Measurements from ENCODE around the gene RSRC2.

- TF ChIP-seq SUZ12 (IDR thresholded peaks at IDR 0.05; ENCODE audit: extremely low read depth, insufficient read depth, insufficient read length) (no peak), YY1 (IDR thresholded peaks at IDR 0.05; ENCODE audit: insufficient read depth, insufficient read length) (no peak)
Observed at GRCh38 chr12:122520676-122521075, 6.1 kb downstream of the RSRC2 start.

Data from NT2/D1 (cell line).